CD4-positive, alpha-beta T cell treated with Interleukin-15 for 1 hour (primary cell): Measurements from ENCODE around the gene ITIH4.
A peak's percentile ranks its signal among the peaks of the same experiment; 100 is the strongest.
"Not testable (repeated sequence)": the region's sequence is repeated elsewhere in the genome, so short reads cannot be mapped to it uniquely, and the experiment has no call there.

Source experiments
- DNase-seq: peaks from one replicate; pipeline ENCODE4 v3.0.0-alpha.2; 2020

ITIH4 gene

DNA sequence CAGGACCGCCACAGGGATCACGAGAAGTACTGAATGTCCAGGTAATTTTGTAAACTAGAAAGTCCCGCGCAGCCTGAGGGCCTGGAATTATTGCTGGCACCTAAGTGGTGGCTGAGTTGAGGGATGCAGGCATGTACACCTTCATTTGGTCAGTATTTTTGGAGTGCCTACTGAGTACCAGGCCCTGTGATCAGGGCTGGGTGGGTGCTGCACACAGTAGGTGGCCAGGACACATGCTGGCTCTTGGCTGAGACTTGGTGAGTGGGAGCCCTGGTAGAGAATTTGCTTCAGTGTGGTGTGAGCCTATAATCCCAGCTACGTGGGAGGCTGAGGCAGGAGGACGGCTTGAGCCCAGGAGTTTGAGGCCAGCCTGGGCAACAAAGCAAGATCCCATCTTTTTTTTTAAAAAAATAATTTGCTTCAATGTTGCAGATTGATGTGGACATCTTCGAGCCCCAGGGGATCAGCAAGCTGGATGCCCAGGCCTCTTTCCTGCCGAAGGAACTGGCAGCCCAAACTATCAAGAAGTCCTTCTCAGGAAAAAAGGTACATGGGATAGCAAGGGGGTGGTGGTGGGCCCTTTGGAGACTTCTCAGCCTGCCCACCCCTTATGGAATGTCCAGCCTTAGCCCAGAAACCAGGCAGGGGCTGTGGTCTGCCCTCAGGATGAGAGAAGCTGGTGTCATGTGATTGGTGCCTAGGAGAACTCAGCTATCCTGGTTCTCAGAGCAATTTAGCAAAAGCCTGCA, 50.5 kb downstream of the ITIH4 start:
- no peak for DNase-seq

- DNase-seq: peak; percentile 71
Observed at GRCh38 chr3:52779011-52779836, 51.2 kb downstream of the ITIH4 start.

- DNase-seq: no peak
Observed at GRCh38 chr3:52777959-52778805, 52.3 kb downstream of the ITIH4 start.

- no peak for DNase-seq
Observed at GRCh38 chr3:52777127-52777958, 53.1 kb downstream of the ITIH4 start, which contains the start of gene ITIH1. TSS of gene ITIH1 (plus strand) at chr3:52777599. CDS start at chr3:52777616, 17 bp downstream.

GRCh38 chr3:52776486-52776885, 54.0 kb downstream of the ITIH4 start:
- DNase-seq: not testable (repeated sequence)

- no peak for DNase-seq
Observed at GRCh38 chr3:52775877-52776276, 54.6 kb downstream of the ITIH4 start.

- DNase-seq: no peak
Observed at GRCh38 chr3:52774901-52775864, 55.3 kb downstream of the ITIH4 start.

DNA sequence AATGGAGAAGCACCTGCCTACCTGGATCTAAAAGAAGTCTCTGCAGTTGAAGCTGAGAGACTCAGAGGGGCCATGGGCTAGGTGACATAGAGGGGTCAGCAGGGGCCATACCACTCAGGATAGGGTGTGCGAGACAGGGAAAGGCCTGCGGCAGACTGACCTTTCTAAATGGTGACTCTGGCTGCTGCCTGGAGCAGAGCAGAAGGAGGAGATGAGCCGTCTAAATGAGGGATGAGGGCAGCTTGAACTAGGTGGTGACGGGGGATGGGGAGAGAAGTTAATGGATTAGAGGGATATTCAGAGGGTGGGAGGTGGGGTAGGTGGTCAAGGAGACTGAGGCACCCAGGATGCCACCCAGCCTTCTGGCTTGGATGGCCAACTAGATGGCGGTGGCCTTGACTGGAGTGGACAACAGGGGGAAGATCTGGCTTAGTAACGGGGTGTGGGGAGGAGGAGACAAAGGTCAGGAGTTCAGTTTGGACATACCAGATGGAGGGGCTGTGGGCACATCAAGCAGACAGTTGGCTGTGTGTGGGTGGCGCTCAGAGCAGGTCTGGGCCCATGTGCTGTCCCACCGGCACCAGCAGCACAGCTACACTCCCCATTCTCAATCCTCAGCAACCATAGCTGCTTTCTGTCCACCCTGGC, 56.3 kb downstream of the ITIH4 start:
- no peak for DNase-seq

GRCh38 chr3:52773361-52774065, 57.0 kb downstream of the ITIH4 start:
- DNase-seq: no peak

DNA sequence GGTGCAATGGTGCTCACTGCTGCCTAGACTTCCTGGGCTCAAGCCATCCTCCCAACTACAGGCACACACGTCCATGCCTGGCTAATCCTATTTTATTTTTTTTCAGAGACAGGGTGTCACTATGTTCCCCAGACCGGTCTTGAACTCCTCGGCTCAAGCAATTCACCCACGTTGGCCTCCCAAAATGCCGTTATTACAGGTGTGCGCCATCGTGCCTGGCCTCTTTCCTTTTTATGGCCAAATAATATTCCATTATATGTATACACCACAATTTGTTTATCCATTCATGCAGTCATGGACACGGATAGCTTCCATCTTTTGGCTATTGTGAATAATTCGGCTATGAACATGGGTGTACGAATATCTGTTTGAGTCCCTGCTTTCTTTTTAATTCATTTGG, 58.8 kb downstream of the ITIH4 start:
- DNase-seq: no peak

DNA sequence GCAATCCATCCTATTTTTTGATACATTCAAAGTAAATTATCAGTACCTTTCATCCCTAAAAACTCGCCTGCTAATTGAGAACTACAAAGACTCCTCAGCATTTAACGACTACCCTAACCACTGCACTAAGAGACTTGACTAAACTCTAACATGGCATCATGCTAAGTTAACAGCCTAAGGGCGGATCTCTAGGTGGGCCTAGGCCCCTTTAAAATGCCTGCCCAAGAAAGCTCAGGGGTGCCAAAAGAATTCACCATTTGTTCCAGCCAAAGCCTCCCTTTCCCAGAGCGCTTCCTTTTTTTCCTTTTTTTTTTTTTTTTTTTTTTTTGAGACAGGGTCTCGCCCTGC, 59.2 kb downstream of the ITIH4 start:
- no peak for DNase-seq

- peak; percentile 92 for DNase-seq
Observed at GRCh38 chr3:52770496-52771333, 59.8 kb downstream of the ITIH4 start, which contains the start of gene NEK4. TSS of gene NEK4 (minus strand) at chr3:52770940. CDS start at chr3:52770746, 194 bp downstream.

DNA sequence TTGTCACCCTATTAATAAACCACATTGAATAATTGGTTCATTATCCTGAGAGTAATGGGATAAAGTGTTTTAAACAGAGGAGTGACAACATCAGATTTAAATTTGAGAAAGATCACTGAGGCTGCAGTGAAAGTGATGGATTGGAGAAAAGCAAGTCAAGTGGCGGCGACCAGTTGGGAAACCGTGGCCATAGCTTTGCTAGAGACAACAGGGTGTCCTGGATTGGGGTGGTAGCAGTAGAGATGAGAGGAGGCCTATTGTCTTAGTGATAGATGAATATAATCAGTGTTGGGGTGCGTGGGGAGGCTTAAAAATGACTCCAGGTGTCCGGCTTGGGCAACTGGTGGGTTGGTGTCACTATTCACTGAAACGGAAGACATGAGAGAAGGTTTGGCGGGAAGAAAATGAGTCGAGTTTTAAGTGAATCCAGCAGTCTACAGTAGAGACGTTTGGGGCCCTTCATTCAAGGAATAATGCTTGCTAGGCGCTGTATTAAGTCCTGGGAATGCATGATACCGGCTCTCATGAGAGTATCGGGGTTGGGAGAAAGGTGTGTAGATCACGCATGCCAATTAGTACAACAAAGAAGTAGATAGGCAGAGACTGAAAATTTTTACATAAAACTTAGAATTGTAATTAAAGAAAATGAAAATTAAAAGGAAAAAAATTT, 60.6 kb downstream of the ITIH4 start:
- DNase-seq: no peak

DNA sequence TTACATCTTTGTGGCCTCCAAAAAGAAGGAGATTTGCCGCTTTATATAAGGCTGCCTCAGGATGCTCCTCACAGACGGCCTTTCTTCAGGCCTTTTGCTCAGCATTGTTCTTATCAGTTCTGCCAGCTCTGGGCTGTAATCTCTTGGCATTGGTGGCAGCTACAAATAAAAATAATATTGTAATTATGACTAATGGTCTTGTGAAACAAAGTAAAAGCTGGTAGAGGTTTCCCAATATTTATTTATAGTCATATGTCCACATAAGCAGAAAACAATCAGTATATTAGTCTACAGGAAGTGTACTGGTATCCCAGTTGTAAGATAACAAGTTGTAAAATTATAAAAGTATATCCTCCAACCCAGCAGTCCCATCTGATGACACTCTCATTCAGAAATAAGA, 67.0 kb downstream of the ITIH4 start:
- no peak for DNase-seq
